ENCODE results near the gene THEMIS2.

The THEMIS2 gene

GRCh38 chr1:27885114-27885528, 12.8 kb downstream of the THEMIS2 start:
- Histone ChIP-seq H3K4me3 (IDR thresholded peaks at IDR 0.05; ENCODE audit: insufficient read depth, low read depth, low read length) (no peak overlapping the region), H3K4me1 (ENCODE audit: low read depth, poor library complexity, severe bottlenecking) (peaks cover 90% of the 10 kb centered on the region), H3K4me2 (peak overlapping the region; percentile 63), H3K79me2 (ENCODE audit: insufficient read depth, low read depth) (no peaks in the 10 kb centered on the region), H3K36me3 (ENCODE audit: insufficient read depth) (no peaks in the 10 kb centered on the region), H3K27ac (peak overlapping the region; percentile 89), H2AFZ (ENCODE audit: low read depth) (no peak overlapping the region), H4K20me1 (ENCODE audit: insufficient read depth) (no peaks in the 10 kb centered on the region), H3K27me3 (ENCODE audit: insufficient read depth, low read depth) (no peaks in the 10 kb centered on the region), H3K9ac (peak overlapping the region; percentile 16; the same call in 1 of the 2 replicates)
- TF ChIP-seq CTCF (conservative IDR thresholded peaks at IDR 0.05; ENCODE audit: low read depth, low read length), result no peak

- Histone ChIP-seq H3K27me3 (ENCODE audit: insufficient read depth, low read depth) (no peaks in the 10 kb centered on the region), H4K20me1 (ENCODE audit: insufficient read depth) (no peaks in the 10 kb centered on the region), H3K9ac (peak overlapping the region; percentile 22; the same call in 1 of the 2 replicates), H3K4me1 (ENCODE audit: low read depth, poor library complexity, severe bottlenecking) (peaks cover 93% of the 10 kb centered on the region), H3K4me2 (peak overlapping the region; percentile 63), H2AFZ (ENCODE audit: low read depth) (no peak overlapping the region), H3K36me3 (ENCODE audit: insufficient read depth) (no peaks in the 10 kb centered on the region), H3K79me2 (ENCODE audit: insufficient read depth, low read depth) (peaks cover 4% of the 10 kb centered on the region; the same call in 1 of the 2 replicates), H3K27ac (peak overlapping the region; percentile 89), H3K4me3 (IDR thresholded peaks at IDR 0.05; ENCODE audit: insufficient read depth, low read depth, low read length) (peak overlapping the region; percentile 67)
- TF ChIP-seq CTCF (conservative IDR thresholded peaks at IDR 0.05; ENCODE audit: low read depth, low read length), result no peak
Observed at GRCh38 chr1:27885621-27886352, 13.4 kb downstream of the THEMIS2 start.

- Histone ChIP-seq H3K27ac (peak overlapping the region; percentile 89), H3K36me3 (ENCODE audit: insufficient read depth) (no peaks in the 10 kb centered on the region)
- TF ChIP-seq CTCF (conservative IDR thresholded peaks at IDR 0.05; ENCODE audit: low read depth, low read length), result no peak
Observed at GRCh38 chr1:27886353-27886679, 14.0 kb downstream of the THEMIS2 start.

GRCh38 chr1:27886744-27887143, 14.4 kb downstream of the THEMIS2 start:
- Histone ChIP-seq H2AFZ (ENCODE audit: low read depth) (no peak overlapping the region), H3K36me3 (ENCODE audit: insufficient read depth) (no peaks in the 10 kb centered on the region), H3K4me2 (peak overlapping the region; percentile 63), H3K4me3 (IDR thresholded peaks at IDR 0.05; ENCODE audit: insufficient read depth, low read depth, low read length) (peak overlapping the region; percentile 67), H3K27me3 (ENCODE audit: insufficient read depth, low read depth) (no peaks in the 10 kb centered on the region), H3K79me2 (ENCODE audit: insufficient read depth, low read depth) (peaks cover 4% of the 10 kb centered on the region; the same call in 1 of the 2 replicates), H3K27ac (peak overlapping the region; percentile 89), H3K9ac (peak overlapping the region; percentile 22; the same call in 1 of the 2 replicates), H3K4me1 (ENCODE audit: low read depth, poor library complexity, severe bottlenecking) (peaks cover 99% of the 10 kb centered on the region), H4K20me1 (ENCODE audit: insufficient read depth) (no peaks in the 10 kb centered on the region)
- TF ChIP-seq CTCF (conservative IDR thresholded peaks at IDR 0.05; ENCODE audit: low read depth, low read length), result no peak

More at GRCh38 chr1:27886353-27886679, 14.0 kb downstream of the THEMIS2 start:
- peak overlapping the region; percentile 67 for H3K4me3 ChIP-seq (IDR thresholded peaks at IDR 0.05; ENCODE audit: insufficient read depth, low read depth, low read length)
- H4K20me1 ChIP-seq (ENCODE audit: insufficient read depth), result no peaks in the 10 kb centered on the region
- H3K9ac ChIP-seq, result peak overlapping the region; percentile 22; the same call in 1 of the 2 replicates
- no peak overlapping the region for H2AFZ ChIP-seq (ENCODE audit: low read depth)
- peak overlapping the region; percentile 63 for H3K4me2 ChIP-seq
- peaks cover 98% of the 10 kb centered on the region for H3K4me1 ChIP-seq (ENCODE audit: low read depth, poor library complexity, severe bottlenecking)
- H3K79me2 ChIP-seq (ENCODE audit: insufficient read depth, low read depth), result peaks cover 4% of the 10 kb centered on the region; the same call in 1 of the 2 replicates
- no peaks in the 10 kb centered on the region for H3K27me3 ChIP-seq (ENCODE audit: insufficient read depth, low read depth)

Data from KMS-11 (cell line).